ENCODE data around the gene RSU1. TPM values are rescaled to one million over a fixed set of nuclear protein-coding genes. Genes with fewer than 3 reads are reported as not detected.

The RSU1 gene
- total RNA-seq, 1 experiment from 2014 or later = 54.4 TPM

GRCh38 chr10:16724509-16724908, 92.7 kb downstream of the RSU1 start:
- no peak for TF ChIP-seq CTCF (IDR thresholded peaks at IDR 0.05; ENCODE audit: unreplicated experiment)
- peaks cover 4% of the 10 kb centered on the region for H3K36me3 Mint-ChIP-seq (ENCODE audit: insufficient read depth, unreplicated experiment)
- H3K9me3 Mint-ChIP-seq (ENCODE audit: unreplicated experiment) = no peaks in the 10 kb centered on the region
- no peak for DNase-seq (ENCODE audit: unreplicated experiment)
- BruUV-seq (replicated peaks) = no TSS peak
- no peak overlapping the region for H3K27ac Mint-ChIP-seq (ENCODE audit: low read depth, unreplicated experiment)
- H3K4me3 Mint-ChIP-seq (ENCODE audit: unreplicated experiment) = no peak overlapping the region
- H3K4me1 Mint-ChIP-seq (ENCODE audit: insufficient read depth, unreplicated experiment) = no peaks in the 10 kb centered on the region
- POLR2A ChIA-PET = no interaction called here
- intact Hi-C loops (cut with micrococcal nuclease) = no loop called here
- H3K27me3 Mint-ChIP-seq (ENCODE audit: insufficient read depth, unreplicated experiment) = no peaks in the 10 kb centered on the region
- CTCF ChIA-PET = interaction anchor here (0.9 to 1.7 kb wide), 3 partner anchors 8 to 21 kb away, joined by 3 to 5 read pairs (median 3); no protein-coding TSS in a partner anchor

- no TSS peak for BruUV-seq (replicated peaks)
- POLR2A ChIA-PET = no interaction called here
- intact Hi-C loops (cut with micrococcal nuclease) = no loop called here
- peaks cover 4% of the 10 kb centered on the region for H3K36me3 Mint-ChIP-seq (ENCODE audit: insufficient read depth, unreplicated experiment)
- no peak for TF ChIP-seq CTCF (IDR thresholded peaks at IDR 0.05; ENCODE audit: unreplicated experiment)
- H3K9me3 Mint-ChIP-seq (ENCODE audit: unreplicated experiment) = no peaks in the 10 kb centered on the region
- DNase-seq (ENCODE audit: unreplicated experiment) = no peak
- no peaks in the 10 kb centered on the region for H3K27me3 Mint-ChIP-seq (ENCODE audit: insufficient read depth, unreplicated experiment)
- CTCF ChIA-PET = interaction anchor here (0.8 kb wide), 1 partner anchor 672 kb away, joined by 4 read pairs; no protein-coding TSS in a partner anchor
- H3K4me3 Mint-ChIP-seq (ENCODE audit: unreplicated experiment) = no peak overlapping the region
- no peaks in the 10 kb centered on the region for H3K4me1 Mint-ChIP-seq (ENCODE audit: insufficient read depth, unreplicated experiment)
- no peak overlapping the region for H3K27ac Mint-ChIP-seq (ENCODE audit: low read depth, unreplicated experiment)
Measured at GRCh38 chr10:16720812-16721211, 96.4 kb downstream of the RSU1 start.

- BruUV-seq (replicated peaks) = no TSS peak
- peak; percentile 25 for DNase-seq (ENCODE audit: unreplicated experiment)
- intact Hi-C loops (cut with micrococcal nuclease) = no loop called here
- Mint-ChIP-seq H3K27ac (ENCODE audit: low read depth, unreplicated experiment) (no peak overlapping the region), H3K4me1 (ENCODE audit: insufficient read depth, unreplicated experiment) (no peaks in the 10 kb centered on the region), H3K4me3 (ENCODE audit: unreplicated experiment) (no peak overlapping the region), H3K36me3 (ENCODE audit: insufficient read depth, unreplicated experiment) (peaks cover 4% of the 10 kb centered on the region), H3K27me3 (ENCODE audit: insufficient read depth, unreplicated experiment) (no peaks in the 10 kb centered on the region), H3K9me3 (ENCODE audit: unreplicated experiment) (peaks cover 12% of the 10 kb centered on the region)
- CTCF ChIA-PET = interaction anchor here (0.7 kb wide), 1 partner anchor 41 kb away, joined by 3 read pairs; no protein-coding TSS in a partner anchor
- POLR2A ChIA-PET = interaction anchor here (0.6 kb wide), 1 partner anchor 792 kb away, joined by 3 read pairs; no protein-coding TSS in a partner anchor
- no peak for TF ChIP-seq CTCF (IDR thresholded peaks at IDR 0.05; ENCODE audit: unreplicated experiment)
Measured at GRCh38 chr10:16717622-16718395, 99.4 kb downstream of the RSU1 start.

GRCh38 chr10:16716051-16716450, 101.2 kb downstream of the RSU1 start:
- Mint-ChIP-seq H3K9me3 (ENCODE audit: unreplicated experiment) (peaks cover 21% of the 10 kb centered on the region), H3K27ac (ENCODE audit: low read depth, unreplicated experiment) (no peak overlapping the region), H3K4me1 (ENCODE audit: insufficient read depth, unreplicated experiment) (no peaks in the 10 kb centered on the region), H3K27me3 (ENCODE audit: insufficient read depth, unreplicated experiment) (no peaks in the 10 kb centered on the region), H3K36me3 (ENCODE audit: insufficient read depth, unreplicated experiment) (peaks cover 2% of the 10 kb centered on the region), H3K4me3 (ENCODE audit: unreplicated experiment) (no peak overlapping the region)
- BruUV-seq (replicated peaks) = no TSS peak
- ChIA-PET CTCF (no interaction called here), POLR2A (no interaction called here)
- no peak for TF ChIP-seq CTCF (IDR thresholded peaks at IDR 0.05; ENCODE audit: unreplicated experiment)
- no peak for DNase-seq (ENCODE audit: unreplicated experiment)
- intact Hi-C loops (cut with micrococcal nuclease) = no loop called here
